Forelimb muscle (tissue), 1 donor: ENCODE results near the gene LST1. TPM values are rescaled to one million over a fixed set of nuclear protein-coding genes. Genes with fewer than 3 reads are reported as not detected.

Source experiments
- DNase-seq: peaks from one replicate; pipeline ENCODE4 v3.0.0-alpha.2; 2013; ENCODE audit warnings: low read depth
- polyA plus RNA-seq: library from polyadenylated mRNA; unstranded; fragments of 120-200 nt; gene quantifications from one replicate; pipeline ENCODE4 v1.2.1, GENCODE V29; 2013; ENCODE audit not compliant: insufficient read length

Gene LST1
- polyA plus RNA-seq, 1 donor, result 7.4 TPM

GRCh38 chr6:31619805-31620585 lies 33.9 kb downstream of the LST1 start:
- peak; percentile 96 for DNase-seq

GRCh38 chr6:31620586-31621319 lies 34.7 kb downstream of the LST1 start, which contains the start of gene PRRC2A:
PRRC2A (plus strand) TSS chr6:31620715; CDS start chr6:31622790, 2,075 bp downstream.
- no peak for DNase-seq

- no peak for DNase-seq
Measured at GRCh38 chr6:31621320-31621939, 35.4 kb downstream of the LST1 start.

GRCh38 chr6:31621991-31622390 lies 35.9 kb downstream of the LST1 start:
- no peak for DNase-seq

GRCh38 chr6:31622684-31623091 lies 36.6 kb downstream of the LST1 start:
- DNase-seq, result no peak

- no peak for DNase-seq
Measured at GRCh38 chr6:31624070-31624469, 38.0 kb downstream of the LST1 start.

- DNase-seq, result no peak
Measured at GRCh38 chr6:31626952-31627351, 40.9 kb downstream of the LST1 start.

- no peak for DNase-seq
Measured at GRCh38 chr6:31627690-31628287, 41.7 kb downstream of the LST1 start.

- no peak for DNase-seq
Measured at GRCh38 chr6:31629014-31629413, 42.9 kb downstream of the LST1 start.

- no peak for DNase-seq
Measured at GRCh38 chr6:31630177-31630934, 44.3 kb downstream of the LST1 start.

- no peak for DNase-seq
Measured at GRCh38 chr6:31631209-31631608, 45.1 kb downstream of the LST1 start.

GRCh38 chr6:31631681-31632278 lies 45.7 kb downstream of the LST1 start:
- DNase-seq, result no peak

GRCh38 chr6:31632279-31632946 lies 46.3 kb downstream of the LST1 start:
- no peak for DNase-seq

- DNase-seq, result no peak
Measured at GRCh38 chr6:31633447-31633846, 47.4 kb downstream of the LST1 start.

- DNase-seq, result no peak
Measured at GRCh38 chr6:31634131-31634530, 48.1 kb downstream of the LST1 start.

GRCh38 chr6:31634969-31635575 lies 49.0 kb downstream of the LST1 start:
- no peak for DNase-seq

GRCh38 chr6:31636698-31637596 lies 50.9 kb downstream of the LST1 start:
- DNase-seq, result no peak
